Neural cell (in vitro differentiated cells): ENCODE results near the gene SLC11A2. TPM values are rescaled to one million over a fixed set of nuclear protein-coding genes. Genes with fewer than 3 reads are reported as not detected.

Experiments used
- H2AFZ ChIP-seq: fragments of 200-600, 300-800 bp; sonication (generic), shearing (Covaris generic); 2 replicates; pipeline ENCODE4 v1.6.0; 2014; ENCODE audit warnings: low read depth, mild to moderate bottlenecking, antibody characterized with exemption, low read length, moderate library complexity
- H3F3A ChIP-seq: fragments of 200-600 bp; shearing (Covaris generic); 2 replicates; pipeline ENCODE4 v1.6.1; 2016; ENCODE audit warnings: mild to moderate bottlenecking, moderate library complexity, mixed read lengths, antibody characterized with exemption, low read length; ENCODE audit not compliant: insufficient read depth, poor library complexity, severe bottlenecking
- H3K27ac ChIP-seq: fragments of 200-600, 300-800 bp; sonication (generic), shearing (Covaris generic); 2 replicates; pipeline ENCODE4 v1.5.1; 2014; ENCODE audit warnings: mild to moderate bottlenecking, low read length, moderate library complexity
- H3K27me3 ChIP-seq: fragments of 300-800, 200-600 bp; sonication (generic), shearing (Covaris generic); 2 replicates; pipeline ENCODE4 v1.6.0; 2014; ENCODE audit warnings: mild to moderate bottlenecking, low read depth, low read length, moderate library complexity; ENCODE audit not compliant: insufficient read depth
- H3K36me3 ChIP-seq: fragments of 300-800, 200-600 bp; sonication (generic), shearing (Covaris generic); 2 replicates; pipeline ENCODE4 v1.5.1; 2014; ENCODE audit warnings: mild to moderate bottlenecking, antibody characterized with exemption, low read length, moderate library complexity; ENCODE audit not compliant: insufficient read depth
- H3K4me2 ChIP-seq: fragments of 300-800, 200-600 bp; sonication (generic), shearing (Covaris generic); 2 replicates; pipeline ENCODE4 v1.6.0; 2014; ENCODE audit warnings: mild to moderate bottlenecking, low read length
- H3K4me3 ChIP-seq: fragments of 300-800, 200-600 bp; sonication (generic), shearing (Covaris generic); 2 replicates; pipeline ENCODE4 v1.5.1; 2014; ENCODE audit warnings: mild to moderate bottlenecking, low read length, moderate library complexity
- H3K79me2 ChIP-seq: fragments of 200-600 bp; shearing (Covaris generic); replicated peaks from 2 replicates; pipeline ENCODE4 v1.6.0; 2014; ENCODE audit warnings: mild to moderate bottlenecking, low read length, moderate library complexity; ENCODE audit not compliant: insufficient read depth
- H3K9ac ChIP-seq: fragments of 300-800, 200-600 bp; sonication (generic), shearing (Covaris generic); 2 replicates; pipeline ENCODE4 v1.6.1; 2016; ENCODE audit warnings: mild to moderate bottlenecking, low read length, mixed read lengths
- H3K9me2 ChIP-seq: fragments of 200-600 bp; shearing (Covaris generic); 2 replicates; pipeline ENCODE4 v1.6.1; 2016; ENCODE audit warnings: mild to moderate bottlenecking, low read length, mixed read lengths; ENCODE audit not compliant: insufficient read depth
- H3K9me3 ChIP-seq: fragments of 200-600, 300-800 bp; sonication (generic), shearing (Covaris generic); 2 replicates; pipeline ENCODE4 v1.6.1; 2016; ENCODE audit warnings: mild to moderate bottlenecking, mixed run types, low read length, moderate library complexity, mixed read lengths
- H4K20me1 ChIP-seq: fragments of 200-600 bp; shearing (Covaris generic); 2 replicates; pipeline ENCODE4 v1.6.1; 2016; ENCODE audit warnings: mild to moderate bottlenecking, mixed run types; ENCODE audit not compliant: insufficient read depth
- EP300 ChIP-seq: fragments of 450-650 bp; conservative IDR thresholded peaks from 2 replicates; pipeline ENCODE4 v1.6.1; 2014; ENCODE audit warnings: antibody characterized with exemption, mild to moderate bottlenecking, moderate library complexity; ENCODE audit not compliant: poor library complexity, severe bottlenecking
- EZH2 ChIP-seq: fragments of 200-600, 300-800 bp; shearing (Covaris generic), sonication (generic); IDR thresholded peaks from 2 replicates; pipeline ENCODE4 v1.6.1; 2014; ENCODE audit warnings: antibody characterized with exemption, low read length, borderline replicate concordance, mild to moderate bottlenecking; ENCODE audit not compliant: insufficient read depth, poor library complexity, severe bottlenecking
- MXI1 ChIP-seq: fragments of 450-650 bp; conservative IDR thresholded peaks from 2 replicates; pipeline ENCODE4 v1.6.1; 2014; ENCODE audit warnings: antibody characterized with exemption, mild to moderate bottlenecking; ENCODE audit not compliant: poor library complexity, severe bottlenecking
- POLR2AphosphoS5 ChIP-seq: IDR thresholded peaks from 2 replicates; pipeline ENCODE4 v1.6.1; 2012
- REST ChIP-seq: IDR thresholded peaks from 2 replicates; pipeline ENCODE4 v1.6.1; 2012; ENCODE audit warnings: borderline replicate concordance
- SMC3 ChIP-seq: fragments of 450-650 bp; conservative IDR thresholded peaks from 2 replicates; pipeline ENCODE4 v1.6.1; 2014; ENCODE audit warnings: antibody characterized with exemption, mild to moderate bottlenecking, moderate library complexity; ENCODE audit not compliant: poor library complexity
- TAF1 ChIP-seq: IDR thresholded peaks from 2 replicates; pipeline ENCODE4 v1.6.1; 2012; ENCODE audit warnings: low read depth
- polyA plus RNA-seq: library from polyadenylated mRNA; depleted of rRNA; stranded (reverse); fragments of >200 nt; gene quantifications from 2 replicates; pipeline ENCODE4 v1.2.3, GENCODE V29; 2014
- TF ChIP-seq, protein P1 (sequence below): fragments of 450-650 bp; IDR thresholded peaks from 2 replicates; pipeline ENCODE4 v1.5.1; 2014; ENCODE audit warnings: antibody characterized with exemption, mild to moderate bottlenecking, moderate library complexity; ENCODE audit not compliant: poor library complexity, severe bottlenecking

The SLC11A2 gene
- polyA plus RNA-seq, 1 donor from 2014 or later, result 62.3 TPM

- no peak overlapping the region for H3K27ac ChIP-seq
Observed at GRCh38 chr12:51023625-51024382, 2.4 kb downstream of the SLC11A2 start.

DNA sequence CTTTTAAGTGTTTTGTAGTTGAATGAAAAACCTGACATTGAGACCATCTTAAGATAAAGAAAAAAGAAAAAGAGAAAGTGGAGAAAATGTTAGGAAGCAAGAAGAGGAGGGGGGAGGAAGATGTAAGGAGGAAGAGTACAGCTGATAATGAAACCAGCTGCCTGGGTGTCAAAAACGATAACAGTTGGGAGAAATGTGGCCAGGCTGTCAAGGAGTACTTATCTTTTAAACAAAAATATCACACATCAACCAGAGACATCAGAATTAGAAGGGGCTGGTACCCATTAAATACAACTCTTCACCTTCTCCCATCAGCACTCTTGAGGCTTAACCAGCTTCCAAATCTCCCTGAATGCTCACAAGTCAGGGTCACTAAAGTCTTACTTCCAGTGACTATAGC is 4.5 kb downstream of the SLC11A2 start:
- Histone ChIP-seq H3F3A (no peaks in the 10 kb centered on the region), H3K4me3 (no peak overlapping the region), H3K9ac (no peak overlapping the region), H2AFZ (no peak overlapping the region), H3K4me2 (no peak overlapping the region), H3K36me3 (no peaks in the 10 kb centered on the region), H3K27me3 (no peaks in the 10 kb centered on the region), H3K79me2 (peaks cover 62% of the 10 kb centered on the region), H3K9me3 (no peaks in the 10 kb centered on the region), H4K20me1 (no peaks in the 10 kb centered on the region), H3K9me2 (no peaks in the 10 kb centered on the region), H3K27ac (no peak overlapping the region)
- no peak for TF ChIP-seq EZH2
- no peak for TF ChIP-seq EP300
- no peak for TF ChIP-seq REST
- TF ChIP-seq POLR2AphosphoS5, result no peak
- TF ChIP-seq SMC3, result no peak
- no peak for TF ChIP-seq MXI1
- TF ChIP-seq TAF1, result no peak
- TF ChIP-seq, protein P1, sequence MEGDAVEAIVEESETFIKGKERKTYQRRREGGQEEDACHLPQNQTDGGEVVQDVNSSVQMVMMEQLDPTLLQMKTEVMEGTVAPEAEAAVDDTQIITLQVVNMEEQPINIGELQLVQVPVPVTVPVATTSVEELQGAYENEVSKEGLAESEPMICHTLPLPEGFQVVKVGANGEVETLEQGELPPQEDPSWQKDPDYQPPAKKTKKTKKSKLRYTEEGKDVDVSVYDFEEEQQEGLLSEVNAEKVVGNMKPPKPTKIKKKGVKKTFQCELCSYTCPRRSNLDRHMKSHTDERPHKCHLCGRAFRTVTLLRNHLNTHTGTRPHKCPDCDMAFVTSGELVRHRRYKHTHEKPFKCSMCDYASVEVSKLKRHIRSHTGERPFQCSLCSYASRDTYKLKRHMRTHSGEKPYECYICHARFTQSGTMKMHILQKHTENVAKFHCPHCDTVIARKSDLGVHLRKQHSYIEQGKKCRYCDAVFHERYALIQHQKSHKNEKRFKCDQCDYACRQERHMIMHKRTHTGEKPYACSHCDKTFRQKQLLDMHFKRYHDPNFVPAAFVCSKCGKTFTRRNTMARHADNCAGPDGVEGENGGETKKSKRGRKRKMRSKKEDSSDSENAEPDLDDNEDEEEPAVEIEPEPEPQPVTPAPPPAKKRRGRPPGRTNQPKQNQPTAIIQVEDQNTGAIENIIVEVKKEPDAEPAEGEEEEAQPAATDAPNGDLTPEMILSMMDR, result no peak

More at GRCh38 chr12:51023625-51024382, 2.4 kb downstream of the SLC11A2 start:
- Histone ChIP-seq H3K4me2 (no peak overlapping the region), H2AFZ (no peak overlapping the region), H3F3A (no peaks in the 10 kb centered on the region), H3K36me3 (no peaks in the 10 kb centered on the region), H3K9me3 (no peaks in the 10 kb centered on the region), H3K27me3 (no peaks in the 10 kb centered on the region), H4K20me1 (no peaks in the 10 kb centered on the region), H3K79me2 (peaks cover 51% of the 10 kb centered on the region), H3K4me3 (peak overlapping the region; percentile 86), H3K9ac (no peak overlapping the region), H3K9me2 (no peaks in the 10 kb centered on the region)
- no peak for TF ChIP-seq EP300
- TF ChIP-seq, protein P1, result no peak
- TF ChIP-seq POLR2AphosphoS5, result no peak
- TF ChIP-seq REST, result no peak
- TF ChIP-seq MXI1, result no peak
- no peak for TF ChIP-seq SMC3
